Ectodermal cell (in vitro differentiated cells): ENCODE data around the gene NEDD4L.

Experiments used
- H3K27ac ChIP-seq: 2 replicates; pipeline ENCODE4 v1.7.0; 2013; ENCODE audit warnings: mild to moderate bottlenecking, low read depth, low read length; ENCODE audit not compliant: insufficient read depth, poor library complexity, severe bottlenecking
- H3K27me3 ChIP-seq: 2 replicates; pipeline ENCODE4 v1.7.0; 2013; ENCODE audit warnings: mild to moderate bottlenecking, low read length; ENCODE audit not compliant: insufficient read depth, control insufficient read depth, poor library complexity, severe bottlenecking
- H3K36me3 ChIP-seq: one replicate; pipeline ENCODE4 v1.7.0; 2013; ENCODE audit warnings: low read length; ENCODE audit not compliant: control insufficient read depth, insufficient read depth
- H3K4me1 ChIP-seq: one replicate; pipeline ENCODE4 v1.7.0; 2013; ENCODE audit warnings: low read length; ENCODE audit not compliant: control insufficient read depth, insufficient read depth
- H3K4me3 ChIP-seq: 2 replicates; pipeline ENCODE4 v1.7.0; 2013; ENCODE audit warnings: low read depth, low read length, control low read depth; ENCODE audit not compliant: insufficient read depth
- H3K9me3 ChIP-seq: 2 replicates; pipeline ENCODE4 v1.7.0; 2013; ENCODE audit warnings: mild to moderate bottlenecking, low read length, moderate library complexity; ENCODE audit not compliant: control insufficient read depth
- WGBS, 2 experiments: methylation state at CpG; one replicate each; pipeline ENCODE4 v1.1.7; 2013; ENCODE audit warnings: missing lambda C conversion rate in 2 of 2; 5-methylcytosine and 5-hydroxymethylcytosine counted together

NEDD4L gene

GRCh38 chr18:58408665-58409064 is 364.6 kb downstream of the NEDD4L start:
- no peak overlapping the region for H3K4me3 ChIP-seq
- no peaks in the 10 kb centered on the region for H3K27me3 ChIP-seq
- no peaks in the 10 kb centered on the region for H3K9me3 ChIP-seq
- no peaks in the 10 kb centered on the region for H3K36me3 ChIP-seq
- 94 to 95% methylated on average over 3 to 4 of the region's 4 CpGs for WGBS, 2 experiments
- no peaks in the 10 kb centered on the region for H3K4me1 ChIP-seq
- no peak overlapping the region for H3K27ac ChIP-seq

- H3K4me1 ChIP-seq: no peaks in the 10 kb centered on the region
- H3K27ac ChIP-seq: no peak overlapping the region
- no peaks in the 10 kb centered on the region for H3K36me3 ChIP-seq
- no peaks in the 10 kb centered on the region for H3K27me3 ChIP-seq
- WGBS, 2 experiments: 94% methylated on average over 5 of the region's 5 CpGs
- no peak overlapping the region for H3K4me3 ChIP-seq
- H3K9me3 ChIP-seq: no peaks in the 10 kb centered on the region
These were observed 365.9 kb downstream of the NEDD4L start for GRCh38 chr18:58409802-58410445.

- no peaks in the 10 kb centered on the region for H3K27me3 ChIP-seq
- no peaks in the 10 kb centered on the region for H3K9me3 ChIP-seq
- no peaks in the 10 kb centered on the region for H3K36me3 ChIP-seq
- H3K4me3 ChIP-seq: no peak overlapping the region
- H3K27ac ChIP-seq: no peak overlapping the region
- H3K4me1 ChIP-seq: no peaks in the 10 kb centered on the region
- 88 to 91% methylated on average over 6 to 7 of the region's 7 CpGs for WGBS, 2 experiments
These were observed 367.3 kb downstream of the NEDD4L start for GRCh38 chr18:58411323-58411722.

GRCh38 chr18:58412844-58413666 is 369.0 kb downstream of the NEDD4L start:
- H3K4me1 ChIP-seq: no peaks in the 10 kb centered on the region
- no peaks in the 10 kb centered on the region for H3K27me3 ChIP-seq
- H3K27ac ChIP-seq: no peak overlapping the region
- H3K36me3 ChIP-seq: no peaks in the 10 kb centered on the region
- no peaks in the 10 kb centered on the region for H3K9me3 ChIP-seq
- 89 to 95% methylated on average over 4 to 5 of the region's 5 CpGs for WGBS, 2 experiments
- no peak overlapping the region for H3K4me3 ChIP-seq

GRCh38 chr18:58413667-58414628 is 369.9 kb downstream of the NEDD4L start:
- H3K36me3 ChIP-seq: no peaks in the 10 kb centered on the region
- H3K27ac ChIP-seq: no peak overlapping the region
- 90% methylated on average over 12 of the region's 12 CpGs for WGBS, 2 experiments
- no peaks in the 10 kb centered on the region for H3K4me1 ChIP-seq
- no peaks in the 10 kb centered on the region for H3K27me3 ChIP-seq
- no peaks in the 10 kb centered on the region for H3K9me3 ChIP-seq
- H3K4me3 ChIP-seq: no peak overlapping the region

GRCh38 chr18:58416014-58416703 is 372.1 kb downstream of the NEDD4L start:
- H3K27me3 ChIP-seq: no peaks in the 10 kb centered on the region
- no peaks in the 10 kb centered on the region for H3K9me3 ChIP-seq
- H3K36me3 ChIP-seq: no peaks in the 10 kb centered on the region
- no peak overlapping the region for H3K27ac ChIP-seq
- H3K4me1 ChIP-seq: no peaks in the 10 kb centered on the region
- 91 to 95% methylated on average over 7 of the region's 7 CpGs for WGBS, 2 experiments
- H3K4me3 ChIP-seq: no peak overlapping the region

GRCh38 chr18:58416704-58417683 is 373.0 kb downstream of the NEDD4L start:
- Histone ChIP-seq H3K4me3 (no peak overlapping the region), H3K27ac (no peak overlapping the region), H3K9me3 (no peaks in the 10 kb centered on the region), H3K36me3 (no peaks in the 10 kb centered on the region), H3K27me3 (no peaks in the 10 kb centered on the region), H3K4me1 (no peaks in the 10 kb centered on the region)
- WGBS, 2 experiments: 94 to 95% methylated on average over 16 of the region's 16 CpGs

GRCh38 chr18:58417752-58418151 is 373.7 kb downstream of the NEDD4L start:
- Histone ChIP-seq H3K4me1 (no peaks in the 10 kb centered on the region), H3K27ac (no peak overlapping the region), H3K27me3 (no peaks in the 10 kb centered on the region), H3K4me3 (no peak overlapping the region), H3K9me3 (no peaks in the 10 kb centered on the region), H3K36me3 (no peaks in the 10 kb centered on the region)
- WGBS, 2 experiments: 86 to 96% methylated on average over 6 of the region's 6 CpGs

- WGBS, 2 experiments: 99% methylated on average over 4 of the region's 4 CpGs
- Histone ChIP-seq H3K27me3 (no peaks in the 10 kb centered on the region), H3K27ac (no peak overlapping the region)
These were observed 374.3 kb downstream of the NEDD4L start for GRCh38 chr18:58418361-58418760.

More at GRCh38 chr18:58418361-58418760, 374.3 kb downstream of the NEDD4L start:
- Histone ChIP-seq H3K4me3 (no peak overlapping the region), H3K4me1 (no peaks in the 10 kb centered on the region), H3K36me3 (no peaks in the 10 kb centered on the region), H3K9me3 (no peaks in the 10 kb centered on the region)
